Body of pancreas (tissue), 4 donors: ENCODE results near the gene LPP. TPM values are rescaled to one million over a fixed set of nuclear protein-coding genes. Genes with fewer than 3 reads are reported as not detected.

Experiments
- ATAC-seq: fragments of 150-250 bp; one replicate; pipeline ENCODE4 v1.9.1; 2016
- DNase-seq, 4 donors: peaks; one replicate each; pipeline ENCODE4 v3.0.0-alpha.2; 2019
- H3K27ac ChIP-seq, 4 donors: fragments of 200-600 bp; sonication (generic); 1 replicate in 3 of 4; 2 replicates in 1 of 4; pipeline versions ENCODE4 v1.5.1 to v1.6.1; 2016 to 2019; ENCODE audit warnings: mild to moderate bottlenecking in 1 of 4, mixed read lengths in 1 of 4, moderate library complexity in 1 of 4
- H3K27me3 ChIP-seq, 2 donors: fragments of 200-600 bp; sonication (generic); one replicate each; pipeline ENCODE4 v1.6.0; 2016; ENCODE audit warnings: mild to moderate bottlenecking in 1 of 2
- H3K36me3 ChIP-seq, 2 donors: fragments of 200-600 bp; sonication (generic); replicated peaks in 1 of 2; 2 replicates each; pipeline ENCODE4 v1.5.1; 2016; ENCODE audit warnings: low read depth in 2 of 2; ENCODE audit not compliant: insufficient read depth in 1 of 2
- H3K4me1 ChIP-seq: fragments of 200-600 bp; sonication (generic); one replicate; pipeline ENCODE4 v1.6.0; 2016
- H3K4me3 ChIP-seq, 2 donors: fragments of 200-600 bp; sonication (generic); 1 replicate in 1 of 2; 2 replicates in 1 of 2; pipeline ENCODE4 v1.5.1; 2016 to 2019
- H3K9me3 ChIP-seq, 3 donors: fragments of 200-600 bp; sonication (generic); 1 replicate in 2 of 3; 2 replicates in 1 of 3; pipeline ENCODE4 v1.5.1; 2016
- CTCF ChIP-seq, 7 experiments: fragments of 450-650 bp in 4 of 7; fragments of 200-600 bp in 3 of 7; sonication (generic) in 3 of 7; IDR thresholded peaks; one replicate each; pipeline ENCODE4 v1.5.1; 2016 to 2019; ENCODE audit warnings: antibody characterized with exemption in 7 of 7
- POLR2A ChIP-seq, 3 donors: fragments of 450-650 bp; IDR thresholded peaks; one replicate each; pipeline ENCODE4 v1.6.1; 2016; ENCODE audit warnings: antibody characterized with exemption in 3 of 3, mild to moderate bottlenecking in 2 of 3
- WGBS, 2 donors: methylation state at CpG; one replicate each; pipeline ENCODE4 v1.1.5; 2017; 5-methylcytosine and 5-hydroxymethylcytosine counted together
- intact Hi-C: fragments of 100-400 bp; cut with DNase I; formaldehyde crosslinking; loops from one replicate; pipeline ENCODE4 v1.15.1; 2023
- total RNA-seq, 2 donors: library from RNA; depleted of rRNA; stranded (reverse); fragments of >200 nt; gene quantifications; one replicate each; pipeline ENCODE4 v1.1.0, GENCODE V29; 2016

LPP gene
- total RNA-seq, 2 donors from 2014 or later: 60.6 to 65.1 TPM

- H3K27me3 ChIP-seq: no peaks in the 10 kb centered on the region
- no peak overlapping the region for H3K4me3 ChIP-seq
- intact Hi-C loops: no loop called here
- H3K36me3 ChIP-seq: no peaks in the 10 kb centered on the region
- no peaks in the 10 kb centered on the region for H3K9me3 ChIP-seq
- 83 to 88% methylated on average over 2 of the region's 2 CpGs for WGBS, 2 donors
- no peaks in the 10 kb centered on the region for H3K4me1 ChIP-seq
- DNase-seq: no peak
- ATAC-seq: peak; percentile 21
- no peak overlapping the region for H3K27ac ChIP-seq
- no peak for TF ChIP-seq POLR2A (IDR thresholded peaks at IDR 0.05)
- no peak for TF ChIP-seq CTCF (IDR thresholded peaks at IDR 0.05)
These were observed 440.2 kb downstream of the LPP start for GRCh38 chr3:188594139-188594538.

GRCh38 chr3:188595890-188596376, 442.0 kb downstream of the LPP start:
- no peak for DNase-seq
- WGBS, 2 donors: 89 to 92% methylated on average over 5 of the region's 5 CpGs
- Histone ChIP-seq H3K4me3 (no peak overlapping the region), H3K27me3 (no peaks in the 10 kb centered on the region), H3K9me3 (no peaks in the 10 kb centered on the region), H3K27ac (no peak overlapping the region), H3K4me1 (no peaks in the 10 kb centered on the region), H3K36me3 (no peaks in the 10 kb centered on the region)
- ATAC-seq: no peak
- TF ChIP-seq CTCF (IDR thresholded peaks at IDR 0.05): no peak
- TF ChIP-seq POLR2A (IDR thresholded peaks at IDR 0.05): no peak
- intact Hi-C loops: no loop called here

- no peaks in the 10 kb centered on the region for H3K27me3 ChIP-seq
- ATAC-seq (no peak), DNase-seq (no peak)
- no peaks in the 10 kb centered on the region for H3K9me3 ChIP-seq
- H3K4me1 ChIP-seq: no peaks in the 10 kb centered on the region
- H3K36me3 ChIP-seq: no peaks in the 10 kb centered on the region
- TF ChIP-seq CTCF (IDR thresholded peaks at IDR 0.05) (no peak), POLR2A (IDR thresholded peaks at IDR 0.05) (no peak)
- no peak overlapping the region for H3K4me3 ChIP-seq
- intact Hi-C loops: no loop called here
- H3K27ac ChIP-seq: no peak overlapping the region
- 86 to 89% methylated on average over 3 of the region's 3 CpGs for WGBS, 2 donors
These were observed 444.9 kb downstream of the LPP start for GRCh38 chr3:188598894-188599293.

- DNase-seq (no peak), ATAC-seq (no peak)
- Histone ChIP-seq H3K27me3 (no peaks in the 10 kb centered on the region), H3K4me1 (no peaks in the 10 kb centered on the region), H3K4me3 (no peak overlapping the region), H3K9me3 (no peaks in the 10 kb centered on the region), H3K27ac (no peak overlapping the region), H3K36me3 (no peaks in the 10 kb centered on the region)
- intact Hi-C loops: no loop called here
- TF ChIP-seq POLR2A (IDR thresholded peaks at IDR 0.05): no peak
- TF ChIP-seq CTCF (IDR thresholded peaks at IDR 0.05): no peak
These were observed 448.2 kb downstream of the LPP start for GRCh38 chr3:188602111-188602510.

GRCh38 chr3:188602620-188603019, 448.7 kb downstream of the LPP start:
- WGBS, 2 donors: 90 to 91% methylated on average over 3 of the region's 3 CpGs
- H3K4me3 ChIP-seq: no peak overlapping the region
- ATAC-seq (no peak), DNase-seq (no peak)
- no peak overlapping the region for H3K27ac ChIP-seq
- no peaks in the 10 kb centered on the region for H3K4me1 ChIP-seq
- TF ChIP-seq POLR2A (IDR thresholded peaks at IDR 0.05) (no peak), CTCF (IDR thresholded peaks at IDR 0.05) (no peak)
- intact Hi-C loops: no loop called here
- no peaks in the 10 kb centered on the region for H3K27me3 ChIP-seq
- H3K9me3 ChIP-seq: no peaks in the 10 kb centered on the region
- no peaks in the 10 kb centered on the region for H3K36me3 ChIP-seq
